Suprapubic skin (tissue), 4 donors: ENCODE results near the gene TIMM10B.

Experiments
- CTCF ChIP-seq, 2 donors: fragments of 200-600 bp in 1 of 2; fragments of 450-650 bp in 1 of 2; sonication (generic) in 1 of 2; IDR thresholded peaks; one replicate each; pipeline ENCODE4 v1.5.1; 2016 to 2019; ENCODE audit warnings: antibody characterized with exemption in 2 of 2, mild to moderate bottlenecking in 1 of 2, moderate library complexity in 1 of 2
- EP300 ChIP-seq: sonication (generic); formaldehyde crosslinking; IDR thresholded peaks from one replicate; pipeline ENCODE4 v1.6.1; 2017; ENCODE audit warnings: antibody characterized with exemption
- POLR2AphosphoS5 ChIP-seq, 3 donors: sonication (generic); formaldehyde crosslinking; IDR thresholded peaks; one replicate each; pipeline ENCODE4 v1.6.1; 2017; ENCODE audit warnings: antibody characterized with exemption in 3 of 3

DNA sequence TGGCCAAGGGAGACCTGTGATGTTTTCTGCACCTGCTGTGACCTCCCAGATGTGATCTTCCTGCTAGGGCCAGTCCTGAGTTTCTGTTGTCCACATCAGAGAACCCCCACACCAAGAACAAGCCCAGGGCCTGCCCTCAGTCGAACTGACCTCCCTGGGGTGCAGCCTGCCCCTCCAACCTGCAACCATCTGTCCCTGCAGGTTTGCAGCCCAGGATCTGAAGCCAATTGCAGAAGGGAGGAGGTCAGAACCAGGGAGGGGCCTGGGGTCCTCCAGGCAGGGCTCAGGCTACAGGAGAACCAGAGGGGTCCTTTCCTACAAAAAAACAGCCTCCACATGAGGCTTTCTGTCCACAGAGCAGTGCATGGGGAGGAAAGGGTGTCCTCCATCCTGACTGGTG, 8.4 kb upstream of the TIMM10B start:
- no peak for TF ChIP-seq CTCF (IDR thresholded peaks at IDR 0.05)
- no peak for TF ChIP-seq POLR2AphosphoS5 (IDR thresholded peaks at IDR 0.05)
- no peak for TF ChIP-seq EP300
